GM12878 (cell line): Measurements from ENCODE around the gene DUSP16. TPM values are rescaled to one million over a fixed set of nuclear protein-coding genes. Genes with fewer than 3 reads are reported as not detected.

ENCODE experiments used
- ATAC-seq: fragments of 200-7000 bp; cut with Tn5 transposase; 3 replicates; pipeline ENCODE4 v1.9.1; 2020; ENCODE audit warnings: mild to moderate bottlenecking, moderate library complexity
- BruUV-seq: library from RNA; stranded (reverse); fragments of 400-500 nt; replicated peaks from 2 replicates; lab custom pipeline; 2021; lab: Mats Ljungman, UMichigan
- CTCF ChIA-PET: fragments of 300-600 bp; sonication (Branson Sonifier 250); formaldehyde crosslinking; extraction: SDS; loops from one replicate; lab custom pipeline; 2021; ENCODE audit warnings: inconsistent platforms; lab: Yijun Ruan, JAX
- POLR2A ChIA-PET: fragments of 350-600 bp; formaldehyde crosslinking; extraction: SDS; loops from one replicate; lab custom pipeline; 2021; ENCODE audit warnings: inconsistent platforms; lab: Charles Lee
- RAD21 ChIA-PET: fragments of 300-600 bp; sonication (Branson Sonifier 250); formaldehyde crosslinking; loops from one replicate; lab custom pipeline; 2023; ENCODE audit warnings: antibody characterized with exemption; ENCODE audit not compliant: unreplicated experiment; lab: Charles Lee
- SMC1A ChIA-PET: fragments of 300-600 bp; sonication (Branson Sonifier 250); formaldehyde crosslinking; loops from one replicate; lab custom pipeline; 2023; ENCODE audit not compliant: unreplicated experiment, uncharacterized antibody; lab: Charles Lee
- DNase-seq: peaks from one replicate; pipeline ENCODE4 v3.0.0-alpha.2; 2011; ENCODE audit warnings: low read depth, low spot score
- FAIRE-seq: peaks from 3 replicates; lab custom pipeline; 2011; peaks lifted over from hg19 to GRCh38; lab: Jason Lieb, UNC
- H2AFZ ChIP-seq: 2 replicates; pipeline ENCODE4 v1.6.0; 2011; ENCODE audit warnings: low read depth, low read length, control low read depth; ENCODE audit not compliant: control insufficient read depth
- H3K27ac ChIP-seq: 2 replicates; pipeline ENCODE4 v1.5.1; 2011; ENCODE audit warnings: control low read depth; ENCODE audit not compliant: control insufficient read depth, insufficient read depth
- H3K27me3 ChIP-seq, 2 experiments: replicated peaks in 1 of 2; 2 replicates each; pipeline versions ENCODE4 v1.6.0 to v1.6.1; 2011; ENCODE audit warnings: low read length in 1 of 2; ENCODE audit not compliant: control insufficient read depth in 2 of 2, insufficient read depth in 2 of 2
- H3K36me3 ChIP-seq, 2 experiments: 2 replicates each; pipeline ENCODE4 v1.5.1; 2011; ENCODE audit warnings: low read length in 1 of 2; ENCODE audit not compliant: control insufficient read depth in 2 of 2, insufficient read depth in 2 of 2
- H3K4me1 ChIP-seq: 2 replicates; pipeline ENCODE4 v1.6.1; 2011; ENCODE audit warnings: mild to moderate bottlenecking, low read length, moderate library complexity, mixed read lengths; ENCODE audit not compliant: control insufficient read depth, insufficient read depth
- H3K4me2 ChIP-seq: 2 replicates; pipeline ENCODE4 v1.6.0; 2011; ENCODE audit warnings: control low read depth; ENCODE audit not compliant: control insufficient read depth, insufficient read depth
- H3K4me3 ChIP-seq: fragments of 200-600 bp; sonication (generic); 2 replicates; pipeline ENCODE4 v1.5.1; 2016
- H3K79me2 ChIP-seq: 2 replicates; pipeline ENCODE4 v1.6.0; 2011; ENCODE audit warnings: low read length; ENCODE audit not compliant: control insufficient read depth, insufficient read depth
- H3K9ac ChIP-seq: 2 replicates; pipeline ENCODE4 v1.8.0; 2011; ENCODE audit warnings: low read length, control low read depth, mixed read lengths; ENCODE audit not compliant: control insufficient read depth, insufficient read depth
- H3K9me3 ChIP-seq: replicated peaks from 3 replicates; pipeline ENCODE4 v1.5.1; 2011; ENCODE audit warnings: mild to moderate bottlenecking, low read length; ENCODE audit not compliant: control insufficient read depth, insufficient read depth
- H4K20me1 ChIP-seq: 2 replicates; pipeline ENCODE4 v1.6.0; 2011; ENCODE audit not compliant: control insufficient read depth, insufficient read depth
- JUNB ChIP-seq: IDR thresholded peaks from 2 replicates; pipeline ENCODE4 v1.6.1; 2016; ENCODE audit warnings: antibody characterized with exemption, mild to moderate bottlenecking
- JUND ChIP-seq: IDR thresholded peaks from 2 replicates; pipeline ENCODE4 v1.6.1; 2012; ENCODE audit warnings: low read depth, mild to moderate bottlenecking, low read length, improper control_type of control experiment, moderate library complexity
- MLLT1 ChIP-seq: fragments of 450-650 bp; IDR thresholded peaks from 2 replicates; pipeline ENCODE4 v1.6.1; 2016; ENCODE audit warnings: mild to moderate bottlenecking
- NFXL1 ChIP-seq: fragments of 450-650 bp; IDR thresholded peaks from 2 replicates; pipeline ENCODE4 v1.6.1; 2017; ENCODE audit warnings: antibody characterized with exemption, mild to moderate bottlenecking, borderline replicate concordance
- PRDM15 ChIP-seq: fragments of 450-650 bp; formaldehyde crosslinking; IDR thresholded peaks from 2 replicates; pipeline ENCODE4 v1.4.0; 2020; ENCODE audit warnings: mild to moderate bottlenecking, moderate library complexity
- RBBP5 ChIP-seq: fragments of 200-600 bp; sonication (generic); conservative IDR thresholded peaks from 2 replicates; pipeline ENCODE4 v1.6.1; 2016
- TARDBP ChIP-seq: IDR thresholded peaks from 2 replicates; pipeline ENCODE4 v1.6.1; 2016; ENCODE audit warnings: borderline replicate concordance
- YY1 ChIP-seq: IDR thresholded peaks from 2 replicates; pipeline ENCODE4 v1.6.1; 2011; ENCODE audit warnings: low read depth, mild to moderate bottlenecking, low read length
- ZNF24 ChIP-seq: fragments of 450-650 bp; IDR thresholded peaks from 2 replicates; pipeline ENCODE4 v1.6.1; 2017; ENCODE audit warnings: antibody characterized with exemption, mild to moderate bottlenecking
- ZNF274 ChIP-seq: IDR thresholded peaks from one replicate; pipeline ENCODE4 v1.8.0; 2011; ENCODE audit not compliant: insufficient read length, insufficient read depth
- WGBS: methylation state at CpG from one replicate; pipeline ENCODE4 v1.1.6; 2016; ENCODE audit warnings: low lambda C conversion rate; ENCODE audit not compliant: insufficient replicate concordance, insufficient coverage; ENCODE audit errors: missing lambda C conversion rate; 5-methylcytosine and 5-hydroxymethylcytosine counted together
- in situ Hi-C: fragments of 300-500 bp; cut with MboI; formaldehyde crosslinking; loops from 9 replicates; pipeline ENCODE4 v1.14.3; 2018; ENCODE audit warnings: mixed read lengths
- intact Hi-C: fragments of 100-400 bp; cut with micrococcal nuclease; formaldehyde crosslinking; loops from one replicate; pipeline ENCODE4 v1.14.2; 2022; ENCODE audit not compliant: unreplicated experiment
- polyA plus RNA-seq, 11 experiments: library from polyadenylated mRNA; depleted of rRNA in 4 of 11; unstranded in 6 of 11; stranded (reverse) in 5 of 11; fragments of >200 nt; fragmentation: Nextera tagmentation in 4 of 11; fragmentation: Illumina TruSeq in 1 of 11; extraction: Ambion mirVana in 4 of 11; extraction: Trizol in 1 of 11; gene quantifications; 1 replicate in 1 of 11; 2 replicates in 10 of 11; pipeline versions ENCODE4 v1.2.1 to v1.2.3, GENCODE V29; 2011 to 2016; ENCODE audit warnings: inconsistent platforms in 2 of 11, missing spikeins in 2 of 11, low read depth in 1 of 11
- total RNA-seq, 4 experiments: library from RNA; depleted of rRNA in 3 of 4; stranded (reverse); fragments of >200 nt in 3 of 4; fragmentation: Illumina TruSeq in 1 of 4; extraction: Trizol in 1 of 4; gene quantifications; 2 replicates each; pipeline versions ENCODE4 v1.2.1 to v1.2.3, GENCODE V29; 2013 to 2021

The DUSP16 gene
- total and polyA plus RNA-seq, 10 of the 15 experiments (the other 5 are each of a cell fraction or from before 2014, with no cell fraction given) = 3.9 to 75.3 (median 26.8) TPM

GRCh38 chr12:12425001-12425400 is 137.7 kb downstream of the DUSP16 start:
- no peak overlapping the region for H3K4me3 ChIP-seq
- H3K27ac ChIP-seq = no peak overlapping the region
- 94% methylated on average over 2 of the region's 2 CpGs for WGBS
- no peaks in the 10 kb centered on the region for H3K27me3 ChIP-seq
- H3K4me1 ChIP-seq = peaks cover 13% of the 10 kb centered on the region
- POLR2A ChIA-PET = interaction anchor here (0.5 to 1.0 kb wide), 2 partner anchors 11 to 13 kb away, joined by 4 read pairs; no protein-coding TSS in a partner anchor
- no peaks in the 10 kb centered on the region for H3K36me3 ChIP-seq
- intact Hi-C loops (no loop called here), in situ Hi-C loops (no loop called here)
- RAD21 ChIA-PET = interaction anchor here (1.0 kb wide), 1 partner anchor 46 kb away, joined by 4 read pairs; no protein-coding TSS in a partner anchor
- H2AFZ ChIP-seq = no peak overlapping the region
- no peak overlapping the region for H3K9ac ChIP-seq
- no peaks in the 10 kb centered on the region; the same call in 1 of the 2 replicates for H3K79me2 ChIP-seq
- H3K4me2 ChIP-seq = no peak overlapping the region
- SMC1A ChIA-PET = no interaction called here
- DNase-seq = no peak
- no TSS peak for BruUV-seq
- no peak for FAIRE-seq
- CTCF ChIA-PET = no interaction called here
- no peak for ATAC-seq
- no peak for TF ChIP-seq MLLT1
- TF ChIP-seq ZNF274 = no peak
- no peak for TF ChIP-seq JUNB
- no peak for TF ChIP-seq YY1
- TF ChIP-seq PRDM15 (CRISPR knock-in tag) = no peak
- TF ChIP-seq JUND = no peak
- TF ChIP-seq RBBP5 = no peak
- no peak for TF ChIP-seq ZNF24
- no peak for TF ChIP-seq NFXL1
- no peak for TF ChIP-seq TARDBP
- H3K9me3 ChIP-seq = no peaks in the 10 kb centered on the region; the same call in none of the 3 replicates
- no peaks in the 10 kb centered on the region for H4K20me1 ChIP-seq

Other genes starting within 250 kb of the DUSP16 start
- gene MANSC1, start 212.6 kb downstream of the DUSP16 start, total RNA-seq (2014; rRNA removed) = 0.17 TPM in 1 of 2 replicates, not detected in the other
- 0.09 and 0.18 TPM in 2 replicates for gene MANSC1, start 212.6 kb downstream of the DUSP16 start, total RNA-seq (2014; rRNA removed; fragmentation: Illumina TruSeq; extraction: Trizol)
- gene MANSC1, start 212.6 kb downstream of the DUSP16 start, total RNA-seq (2021) = 0.19 and 0.23 TPM in 2 replicates
- 0.03 TPM in 1 of 2 replicates, not detected in the other for gene MANSC1, start 212.6 kb downstream of the DUSP16 start, polyA plus RNA-seq (2011; rRNA removed)
- 0.15 and 0.19 TPM in 2 replicates for gene MANSC1, start 212.6 kb downstream of the DUSP16 start, polyA plus RNA-seq (2014; fragmentation: Illumina TruSeq; extraction: Trizol)
- gene MANSC1, start 212.6 kb downstream of the DUSP16 start, polyA plus RNA-seq (2014; fragmentation: Nextera tagmentation; extraction: Ambion mirVana) = under 1 TPM; 0.02 to 0.06 TPM
- gene MANSC1, start 212.6 kb downstream of the DUSP16 start, polyA plus RNA-seq (2014; rRNA removed) = 0.08 and 0.13 TPM in 2 replicates
- under 1 TPM in 1 of 2 experiments, not detected in 1; 0.04 TPM for gene MANSC1, start 212.6 kb downstream of the DUSP16 start, polyA plus RNA-seq (2016; fragmentation: Nextera tagmentation; extraction: Ambion mirVana)
- 10.2 and 11.7 TPM in 2 replicates for gene BORCS5, start 205.8 kb downstream of the DUSP16 start, total RNA-seq (2014; rRNA removed)
- 8.2 and 9.3 TPM in 2 replicates for gene BORCS5, start 205.8 kb downstream of the DUSP16 start, total RNA-seq (2014; rRNA removed; fragmentation: Illumina TruSeq; extraction: Trizol)
- 23.5 and 25.9 TPM in 2 replicates for gene BORCS5, start 205.8 kb downstream of the DUSP16 start, total RNA-seq (2021)
- gene BORCS5, start 205.8 kb downstream of the DUSP16 start, polyA plus RNA-seq (2011; rRNA removed) = 14.0 and 15.1 TPM in 2 replicates
- gene BORCS5, start 205.8 kb downstream of the DUSP16 start, polyA plus RNA-seq (2014; fragmentation: Illumina TruSeq; extraction: Trizol) = 16.0 and 17.2 TPM in 2 replicates
- gene BORCS5, start 205.8 kb downstream of the DUSP16 start, polyA plus RNA-seq (2014; fragmentation: Nextera tagmentation; extraction: Ambion mirVana) = 1 to 10 TPM; 1.4 to 1.7 TPM
- gene BORCS5, start 205.8 kb downstream of the DUSP16 start, polyA plus RNA-seq (2014; rRNA removed) = 20.9 and 23.0 TPM in 2 replicates
- gene BORCS5, start 205.8 kb downstream of the DUSP16 start, polyA plus RNA-seq (2016; fragmentation: Nextera tagmentation; extraction: Ambion mirVana) = 10 to 100 TPM; 33.6 to 39.7 TPM
- 17.7 and 23.0 TPM in 2 replicates for gene CREBL2, start 49.0 kb upstream of the DUSP16 start, total RNA-seq (2014; rRNA removed)
- gene CREBL2, start 49.0 kb upstream of the DUSP16 start, total RNA-seq (2014; rRNA removed; fragmentation: Illumina TruSeq; extraction: Trizol) = 13.9 and 14.2 TPM in 2 replicates
- gene CREBL2, start 49.0 kb upstream of the DUSP16 start, total RNA-seq (2021) = 11.4 and 11.9 TPM in 2 replicates
- 19.1 and 28.4 TPM in 2 replicates for gene CREBL2, start 49.0 kb upstream of the DUSP16 start, polyA plus RNA-seq (2011; rRNA removed)
- gene CREBL2, start 49.0 kb upstream of the DUSP16 start, polyA plus RNA-seq (2014; fragmentation: Illumina TruSeq; extraction: Trizol) = 13.1 and 15.5 TPM in 2 replicates
- gene CREBL2, start 49.0 kb upstream of the DUSP16 start, polyA plus RNA-seq (2014; fragmentation: Nextera tagmentation; extraction: Ambion mirVana) = 1 to 10 TPM; 4.6 to 5.2 TPM
- gene CREBL2, start 49.0 kb upstream of the DUSP16 start, polyA plus RNA-seq (2014; rRNA removed) = 10.1 and 10.7 TPM in 2 replicates
- 10 to 100 TPM; 14.9 to 15.6 TPM for gene CREBL2, start 49.0 kb upstream of the DUSP16 start, polyA plus RNA-seq (2016; fragmentation: Nextera tagmentation; extraction: Ambion mirVana)
- gene GPR19, start 133.3 kb upstream of the DUSP16 start, total RNA-seq (2014; rRNA removed) = 2.1 and 2.7 TPM in 2 replicates
- gene GPR19, start 133.3 kb upstream of the DUSP16 start, total RNA-seq (2014; rRNA removed; fragmentation: Illumina TruSeq; extraction: Trizol) = 3.9 and 4.1 TPM in 2 replicates
- 2.6 and 3.4 TPM in 2 replicates for gene GPR19, start 133.3 kb upstream of the DUSP16 start, total RNA-seq (2021)
- 7.4 TPM in 2 replicates for gene GPR19, start 133.3 kb upstream of the DUSP16 start, polyA plus RNA-seq (2011; rRNA removed)
- 4.0 and 9.8 TPM in 2 replicates for gene GPR19, start 133.3 kb upstream of the DUSP16 start, polyA plus RNA-seq (2014; fragmentation: Illumina TruSeq; extraction: Trizol)
- gene GPR19, start 133.3 kb upstream of the DUSP16 start, polyA plus RNA-seq (2014; fragmentation: Nextera tagmentation; extraction: Ambion mirVana) = 1 to 10 TPM; 2.9 to 3.0 TPM
- 1.7 and 2.2 TPM in 2 replicates for gene GPR19, start 133.3 kb upstream of the DUSP16 start, polyA plus RNA-seq (2014; rRNA removed)
- 1 to 10 TPM; 2.2 to 3.1 TPM for gene GPR19, start 133.3 kb upstream of the DUSP16 start, polyA plus RNA-seq (2016; fragmentation: Nextera tagmentation; extraction: Ambion mirVana)
- gene CDKN1B, start 154.5 kb upstream of the DUSP16 start, total RNA-seq (2014; rRNA removed) = 39.1 and 43.3 TPM in 2 replicates
- 22.7 and 24.2 TPM in 2 replicates for gene CDKN1B, start 154.5 kb upstream of the DUSP16 start, total RNA-seq (2014; rRNA removed; fragmentation: Illumina TruSeq; extraction: Trizol)
- 36.9 and 37.4 TPM in 2 replicates for gene CDKN1B, start 154.5 kb upstream of the DUSP16 start, total RNA-seq (2021)
- 25.4 and 39.5 TPM in 2 replicates for gene CDKN1B, start 154.5 kb upstream of the DUSP16 start, polyA plus RNA-seq (2011; rRNA removed)
- 21.6 and 22.1 TPM in 2 replicates for gene CDKN1B, start 154.5 kb upstream of the DUSP16 start, polyA plus RNA-seq (2014; fragmentation: Illumina TruSeq; extraction: Trizol)
- gene CDKN1B, start 154.5 kb upstream of the DUSP16 start, polyA plus RNA-seq (2014; fragmentation: Nextera tagmentation; extraction: Ambion mirVana) = 1 to 10 TPM; 4.2 to 8.0 TPM
- gene CDKN1B, start 154.5 kb upstream of the DUSP16 start, polyA plus RNA-seq (2014; rRNA removed) = 27.8 and 29.2 TPM in 2 replicates
- 1 to 10 TPM; 4.9 to 5.5 TPM for gene CDKN1B, start 154.5 kb upstream of the DUSP16 start, polyA plus RNA-seq (2016; fragmentation: Nextera tagmentation; extraction: Ambion mirVana)
- gene APOLD1, start 222.8 kb upstream of the DUSP16 start, total RNA-seq (2014; rRNA removed) = 6.2 and 7.0 TPM in 2 replicates
- 4.5 TPM in 2 replicates for gene APOLD1, start 222.8 kb upstream of the DUSP16 start, total RNA-seq (2014; rRNA removed; fragmentation: Illumina TruSeq; extraction: Trizol)
- 5.0 and 5.3 TPM in 2 replicates for gene APOLD1, start 222.8 kb upstream of the DUSP16 start, total RNA-seq (2021)
- 3.9 TPM in 2 replicates for gene APOLD1, start 222.8 kb upstream of the DUSP16 start, polyA plus RNA-seq (2011; rRNA removed)
- gene APOLD1, start 222.8 kb upstream of the DUSP16 start, polyA plus RNA-seq (2014; fragmentation: Illumina TruSeq; extraction: Trizol) = 2.8 and 3.0 TPM in 2 replicates
- gene APOLD1, start 222.8 kb upstream of the DUSP16 start, polyA plus RNA-seq (2014; fragmentation: Nextera tagmentation; extraction: Ambion mirVana) = 1 to 10 TPM; 1.1 to 1.4 TPM
- 3.5 and 4.7 TPM in 2 replicates for gene APOLD1, start 222.8 kb upstream of the DUSP16 start, polyA plus RNA-seq (2014; rRNA removed)
- gene APOLD1, start 222.8 kb upstream of the DUSP16 start, polyA plus RNA-seq (2016; fragmentation: Nextera tagmentation; extraction: Ambion mirVana) = 1 to 10 TPM; 8.6 to 8.9 TPM